HuH-7.5 (cell line): Measurements from ENCODE around the gene SETD1B.
"Not testable (repeated sequence)": the region's sequence is repeated elsewhere in the genome, so short reads cannot be mapped to it uniquely, and the experiment has no call there.

Source experiments
- DNase-seq: peaks from one replicate; pipeline ENCODE4 v3.0.0; 2011; ENCODE audit warnings: low spot score

The SETD1B gene

GRCh38 chr12:121858318-121858661 is 54.5 kb downstream of the SETD1B start:
- no peak for DNase-seq

- DNase-seq: no peak
Observed at GRCh38 chr12:121858662-121859572, 55.1 kb downstream of the SETD1B start, which contains the start of gene HPD. Gene HPD (minus strand): TSS chr12:121858859. CDS start chr12:121858823, 36 bp downstream.

GRCh38 chr12:121860257-121860656 is 56.4 kb downstream of the SETD1B start:
- no peak for DNase-seq

GRCh38 chr12:121860699-121861098 is 56.9 kb downstream of the SETD1B start:
- DNase-seq: not testable (repeated sequence)

- no peak for DNase-seq
Observed at GRCh38 chr12:121861636-121862254, 57.9 kb downstream of the SETD1B start.

- no peak for DNase-seq
Observed at GRCh38 chr12:121866331-121866730, 62.5 kb downstream of the SETD1B start.

GRCh38 chr12:121869229-121869628 is 65.4 kb downstream of the SETD1B start:
- DNase-seq: not testable (repeated sequence)

GRCh38 chr12:121871467-121871866 is 67.7 kb downstream of the SETD1B start:
- DNase-seq: no peak

GRCh38 chr12:121872546-121873215 is 68.9 kb downstream of the SETD1B start:
- no peak for DNase-seq

- DNase-seq: no peak
Observed at GRCh38 chr12:121873216-121873569, 69.4 kb downstream of the SETD1B start.

GRCh38 chr12:121874071-121874470 is 70.3 kb downstream of the SETD1B start:
- DNase-seq: no peak

- DNase-seq: no peak
Observed at GRCh38 chr12:121875582-121875981, 71.8 kb downstream of the SETD1B start.

GRCh38 chr12:121876080-121876447 is 72.3 kb downstream of the SETD1B start:
- not testable (repeated sequence) for DNase-seq
